ENCODE measurements around the gene C2CD4B.

The C2CD4B gene

DNA sequence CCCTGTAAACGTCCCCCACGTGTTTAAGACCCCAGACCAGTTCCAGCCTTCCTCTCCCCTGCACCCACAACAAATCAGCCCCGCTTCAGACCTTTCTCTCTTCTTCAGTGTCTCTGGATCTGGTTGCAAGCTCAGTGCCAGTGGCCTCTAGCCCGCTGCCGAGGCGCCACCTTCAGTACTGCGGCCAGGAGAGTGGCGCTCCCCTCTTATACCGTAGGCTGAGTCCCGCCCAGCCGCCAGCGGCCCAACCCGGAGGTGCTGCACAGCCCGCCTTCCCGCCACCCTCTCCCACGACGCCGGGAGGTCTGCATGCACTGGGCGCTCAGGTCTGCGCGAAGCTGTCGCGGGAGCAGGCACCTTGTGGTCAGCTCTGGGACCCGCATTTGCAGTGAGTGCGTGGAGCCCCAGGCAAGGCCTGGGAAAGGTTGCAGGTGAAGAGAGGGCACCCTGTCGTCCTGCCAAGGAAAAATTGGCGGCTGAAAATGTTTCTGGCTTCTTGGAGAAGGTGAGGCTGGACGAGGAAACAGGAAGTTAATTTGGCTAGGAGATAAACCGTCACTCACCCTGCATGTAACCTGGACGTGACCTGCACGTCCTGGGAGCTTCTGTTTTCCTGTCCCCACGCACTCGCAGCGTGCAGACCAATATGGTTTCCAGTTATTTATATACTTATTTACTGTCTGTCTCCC is at the start of gene C2CD4B:
TSS of gene C2CD4B (minus strand) at position 182 of the 689 bp plus-strand sequence. CDS start 301 bp downstream, outside the sequence.
- DNase-seq: peak; percentile 43

- no peak for DNase-seq
Measured at GRCh38 chr15:62212741-62213140, 47.7 kb upstream of the C2CD4B start.

DNA sequence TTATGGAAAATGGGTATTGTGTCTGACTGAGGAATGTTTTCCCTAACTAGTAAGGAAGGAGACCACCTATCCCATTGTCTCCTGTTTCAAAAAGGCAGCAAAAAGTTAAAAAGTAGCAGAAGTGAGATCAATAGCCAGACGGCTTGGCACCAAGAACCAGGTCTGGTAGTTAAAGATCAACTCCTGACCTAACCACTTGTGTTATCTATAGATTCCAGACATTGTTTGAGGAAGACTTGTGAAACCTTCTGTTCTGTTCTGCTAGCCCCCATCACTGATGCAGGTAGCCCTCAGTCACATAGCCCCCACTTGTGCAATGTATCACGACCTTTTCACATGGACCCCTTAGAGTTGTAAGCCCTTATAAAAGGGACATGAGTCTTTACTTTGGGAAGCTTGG is 46.3 kb upstream of the C2CD4B start:
- no peak for DNase-seq

DNA sequence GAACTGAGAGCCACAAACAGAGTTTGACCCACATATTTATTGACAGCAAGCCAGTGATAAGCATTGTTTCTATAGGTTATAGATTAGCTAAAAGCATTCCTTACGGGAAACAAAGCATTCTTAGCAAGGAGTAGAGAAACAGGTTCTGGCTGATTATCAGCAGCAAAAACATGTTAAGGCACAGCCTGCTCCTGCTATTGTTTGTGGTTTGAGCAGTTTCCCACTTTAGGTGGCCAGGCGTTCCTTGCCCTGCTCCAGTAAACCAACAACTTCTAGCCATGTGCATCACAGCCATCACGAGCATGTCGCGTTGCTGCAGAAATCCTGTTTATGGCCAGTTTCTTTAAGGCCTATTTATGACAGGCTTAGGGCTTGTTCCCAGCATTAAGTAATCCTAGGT is 44.7 kb upstream of the C2CD4B start:
- no peak for DNase-seq

GRCh38 chr15:62209322-62209721 is 44.2 kb upstream of the C2CD4B start:
- DNase-seq: no peak

DNA sequence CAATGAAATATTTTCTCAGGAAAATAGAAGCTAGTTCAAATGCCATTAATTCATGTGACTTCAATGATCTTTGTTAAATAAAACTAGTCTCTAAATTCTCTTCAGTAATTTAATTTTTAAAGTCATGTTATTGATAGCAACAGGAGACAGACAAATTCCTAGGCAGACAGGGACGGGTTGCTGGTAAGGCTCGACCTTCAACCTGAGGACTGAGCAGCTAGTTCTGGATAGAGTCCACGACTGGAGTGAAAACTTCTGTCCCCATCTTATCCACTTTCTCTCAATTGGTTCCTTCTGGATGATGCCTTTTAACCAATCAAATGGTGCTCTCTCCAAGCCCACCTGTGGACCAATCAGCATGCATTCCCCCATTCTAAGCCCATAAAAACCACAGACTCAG is 43.8 kb upstream of the C2CD4B start:
- DNase-seq: no peak

- no peak for DNase-seq
Measured at GRCh38 chr15:62208367-62208766, 43.3 kb upstream of the C2CD4B start.

GRCh38 chr15:62190675-62191074 is 25.6 kb upstream of the C2CD4B start:
- no peak for DNase-seq

DNA sequence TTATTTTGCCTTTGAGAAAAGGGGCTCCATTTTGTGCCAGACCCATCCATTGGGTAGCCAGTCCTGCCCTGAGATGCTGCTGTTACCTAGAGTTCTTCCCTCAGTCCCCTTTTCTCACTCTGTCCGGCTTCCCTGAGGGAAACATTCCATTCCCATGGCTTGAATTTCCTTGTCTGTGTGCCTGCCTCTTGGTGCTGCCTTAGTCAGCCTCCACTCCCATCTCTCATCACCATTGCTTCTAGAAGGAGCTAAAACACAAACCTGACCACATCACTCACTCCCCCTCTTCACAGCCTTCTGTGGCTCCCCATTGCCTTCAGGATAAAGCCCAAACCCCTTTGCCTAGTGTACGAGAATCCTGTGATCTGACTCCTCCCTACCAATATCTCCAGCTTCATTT is 25.2 kb upstream of the C2CD4B start:
- DNase-seq: no peak

DNA sequence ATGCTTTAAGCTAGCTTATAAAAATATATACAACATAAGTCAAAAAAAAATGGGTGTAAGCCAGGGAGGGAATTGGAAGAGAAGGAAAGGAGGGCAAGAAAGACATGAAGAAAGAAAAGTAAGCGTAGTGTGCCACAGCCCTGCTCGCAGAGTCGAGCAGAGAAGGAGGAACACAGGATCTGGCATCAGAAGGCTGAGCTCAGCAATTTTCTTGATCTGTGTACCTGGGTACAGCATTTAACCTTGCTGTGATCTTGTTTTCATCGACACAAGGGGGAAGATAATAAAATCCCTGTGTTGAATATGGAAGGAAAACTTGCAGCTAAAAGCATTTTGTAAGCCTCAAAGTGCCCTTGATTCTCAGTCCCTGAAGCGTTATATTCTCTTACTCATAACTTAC is 23.7 kb upstream of the C2CD4B start:
- DNase-seq: no peak

- no peak for DNase-seq
Measured at GRCh38 chr15:62187910-62188309, 22.8 kb upstream of the C2CD4B start.

DNA sequence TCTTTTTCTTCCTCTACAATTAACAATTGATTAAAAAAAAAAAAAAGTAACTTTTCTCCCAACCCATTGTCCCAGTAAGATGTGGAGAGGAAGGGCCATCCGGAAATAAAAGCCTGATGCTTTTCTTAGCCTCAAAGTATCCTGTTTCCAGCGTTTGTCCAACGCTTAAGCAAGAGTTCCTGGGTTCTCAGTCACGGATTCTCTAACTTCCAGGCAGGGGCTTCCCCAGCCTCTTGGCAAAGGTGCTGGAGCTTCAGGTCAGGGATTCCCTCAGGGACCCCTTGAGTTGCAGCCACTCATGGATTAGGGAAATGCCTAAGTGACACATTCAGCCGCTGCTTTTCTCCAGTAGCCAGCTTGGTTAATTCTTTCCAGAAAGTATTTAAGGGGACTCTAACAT is 22.3 kb upstream of the C2CD4B start:
- DNase-seq: no peak

GRCh38 chr15:62186578-62186977 is 21.5 kb upstream of the C2CD4B start:
- no peak for DNase-seq

GRCh38 chr15:62183130-62183529 is 18.0 kb upstream of the C2CD4B start:
- no peak for DNase-seq

DNA sequence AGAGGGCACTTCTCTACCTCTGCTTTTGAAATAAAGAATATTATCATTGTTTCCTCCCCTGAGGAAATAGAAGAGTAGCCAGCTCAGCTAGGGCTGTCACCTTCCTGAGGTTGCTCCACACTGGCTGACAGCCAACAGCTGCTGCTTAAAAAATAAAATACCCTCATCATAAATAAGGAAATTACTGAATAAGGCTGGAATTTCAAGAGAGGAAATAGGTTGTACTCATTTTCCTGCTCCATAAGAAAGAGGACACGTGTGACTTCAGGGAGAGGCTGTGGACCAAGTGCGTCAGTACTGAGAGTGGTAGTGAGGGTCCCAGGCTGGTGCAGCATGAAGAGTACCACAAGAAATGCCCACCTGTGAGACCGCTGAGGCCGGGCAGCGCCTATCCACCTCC is 8.1 kb upstream of the C2CD4B start:
- DNase-seq: no peak

DNA sequence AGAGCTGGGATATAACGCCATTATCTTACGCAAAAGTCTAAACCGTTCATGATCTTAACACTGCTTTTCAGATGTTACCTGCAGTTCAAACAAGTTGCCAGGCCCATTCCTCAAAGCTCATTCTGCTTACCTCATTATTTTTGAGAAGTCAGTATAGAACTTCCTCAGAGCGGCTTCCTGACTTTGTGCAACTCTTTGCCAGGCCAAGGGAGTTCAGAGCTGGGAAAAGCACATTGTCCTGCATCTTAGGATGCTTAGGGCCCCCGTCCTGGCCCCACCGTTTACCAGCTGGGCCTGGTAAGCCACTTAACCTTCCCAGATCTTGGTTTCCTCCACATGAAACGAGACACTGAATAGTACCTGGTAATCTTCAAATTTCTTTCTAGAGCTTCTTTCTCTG is 6.8 kb upstream of the C2CD4B start:
- no peak for DNase-seq

GRCh38 chr15:62165793-62166375 is 799 bp upstream of the C2CD4B start:
- no peak for DNase-seq

GRCh38 chr15:62164396-62165103 is 535 bp downstream of the C2CD4B start:
- DNase-seq: no peak

- DNase-seq: no peak
Measured at GRCh38 chr15:62164014-62164395, 1.1 kb downstream of the C2CD4B start.

- DNase-seq: no peak
Measured at GRCh38 chr15:62163397-62164013, 1.6 kb downstream of the C2CD4B start.

GRCh38 chr15:62153228-62153627 is 11.9 kb downstream of the C2CD4B start:
- DNase-seq: no peak

DNA sequence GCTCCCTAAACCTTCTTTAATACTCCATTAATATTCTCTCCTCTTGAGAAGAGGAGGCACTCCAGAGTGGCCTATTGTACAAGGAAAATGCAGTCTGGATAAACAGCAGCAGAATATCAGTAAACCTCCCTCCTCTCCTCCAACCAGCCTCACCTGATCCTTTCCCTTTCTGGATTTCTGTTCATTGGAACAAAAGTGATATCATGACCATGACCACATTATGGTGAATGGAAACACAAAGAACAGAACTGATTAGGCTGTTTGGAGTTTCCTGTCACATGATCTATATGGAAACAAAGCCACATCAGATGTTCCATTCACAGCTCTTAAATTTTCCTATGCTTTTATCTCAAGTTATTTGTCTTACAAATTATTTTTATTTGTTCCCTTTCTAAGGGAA is 14.6 kb downstream of the C2CD4B start:
- DNase-seq: no peak

- DNase-seq: no peak
Measured at GRCh38 chr15:62149729-62150128, 15.4 kb downstream of the C2CD4B start.

- no peak for DNase-seq
Measured at GRCh38 chr15:62147551-62147950, 17.5 kb downstream of the C2CD4B start.
